HG03175 (cell line): Measurements from ENCODE around the gene PFDN1.
A peak's percentile ranks its signal among the peaks of the same experiment; 100 is the strongest.

Experiments used
- ATAC-seq: cut with Tn5 transposase; IDR thresholded peaks from one replicate; pipeline ENCODE4 v1.9.1; 2021; ENCODE audit warnings: mild to moderate bottlenecking, moderate library complexity; ENCODE audit not compliant: unreplicated experiment

Gene PFDN1

DNA sequence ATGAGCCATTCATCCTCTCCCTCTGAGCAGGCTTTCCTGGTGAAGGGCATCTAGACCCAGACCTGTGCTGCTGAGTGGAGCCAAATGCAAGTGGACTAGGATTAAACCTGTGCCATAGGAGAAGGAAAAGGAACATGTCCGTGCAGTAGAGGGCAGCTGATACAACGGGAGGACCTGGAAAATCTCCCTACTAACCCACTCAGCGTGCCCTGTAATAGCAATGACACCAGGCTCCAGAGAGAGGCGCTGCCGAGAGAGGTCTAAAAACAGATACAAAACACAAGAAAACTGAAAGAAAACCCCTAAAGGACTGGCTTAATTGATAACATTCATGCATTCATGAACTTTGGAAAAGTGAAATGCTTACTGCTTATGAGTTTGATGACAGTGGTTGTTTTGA, 60.8 kb downstream of the PFDN1 start:
- no peak for ATAC-seq

DNA sequence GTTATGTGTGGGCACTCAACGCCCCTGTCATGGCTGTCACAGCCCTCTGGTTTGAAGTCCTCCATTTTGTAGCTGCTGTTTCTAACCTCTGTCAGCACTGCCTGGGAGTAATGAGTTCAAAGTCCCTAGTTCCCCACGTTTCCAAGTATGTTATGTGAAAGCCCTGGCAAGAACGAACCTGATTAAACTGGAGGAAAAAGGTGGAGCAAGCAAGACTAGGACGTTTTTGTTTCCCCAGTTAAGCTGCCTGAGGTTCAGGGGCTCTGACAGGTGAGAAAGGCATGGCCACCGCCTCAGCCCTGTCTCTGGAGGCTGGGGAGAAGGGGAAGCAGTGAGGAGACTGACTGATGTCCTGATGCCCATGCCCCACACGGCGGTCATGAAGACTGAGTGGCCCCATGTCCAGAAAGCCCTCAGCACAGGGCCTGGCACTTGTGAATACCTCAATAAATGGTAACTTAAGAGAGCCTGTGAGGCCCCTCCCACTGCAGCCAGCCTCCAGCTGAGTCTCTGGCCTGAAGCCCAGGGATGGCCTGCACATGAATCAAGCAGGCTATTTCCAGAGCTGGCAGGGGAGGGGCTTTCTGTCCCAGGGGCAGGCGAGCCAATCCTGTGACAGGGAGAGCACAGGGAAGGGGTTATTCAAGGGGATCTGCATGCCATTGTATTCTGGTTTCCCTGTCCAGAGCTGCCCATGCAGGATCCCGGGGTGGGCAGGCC, 61.8 kb downstream of the PFDN1 start:
- ATAC-seq = no peak

- ATAC-seq = peak; percentile 65
Measured at GRCh38 chr5:140239939-140240700, 62.8 kb downstream of the PFDN1 start.

- ATAC-seq = no peak
Measured at GRCh38 chr5:140239461-140239860, 63.4 kb downstream of the PFDN1 start.

DNA sequence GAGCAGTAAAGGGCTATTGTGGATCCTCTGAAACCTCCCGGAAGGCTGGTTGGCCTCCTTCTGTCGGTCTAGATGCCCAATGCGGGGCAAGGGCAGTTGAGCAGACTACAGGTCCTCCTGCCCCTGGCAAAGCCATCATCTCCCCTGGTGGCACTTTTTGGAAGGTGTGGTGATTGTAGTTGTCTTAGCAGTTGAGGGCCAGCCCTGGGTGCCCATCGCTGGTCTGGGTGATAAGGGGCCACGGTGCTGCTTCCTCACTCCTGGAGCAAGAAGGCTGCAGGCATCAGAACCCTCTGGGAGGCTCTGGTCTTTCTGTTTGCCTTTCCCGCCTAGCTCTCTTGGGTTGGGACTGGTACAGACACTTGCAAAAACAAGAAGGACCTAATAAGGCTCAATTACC, 64.1 kb downstream of the PFDN1 start:
- ATAC-seq = no peak

- no peak for ATAC-seq
Measured at GRCh38 chr5:140236891-140237598, 65.9 kb downstream of the PFDN1 start.

GRCh38 chr5:140235791-140236551, 66.9 kb downstream of the PFDN1 start:
- ATAC-seq = no peak

DNA sequence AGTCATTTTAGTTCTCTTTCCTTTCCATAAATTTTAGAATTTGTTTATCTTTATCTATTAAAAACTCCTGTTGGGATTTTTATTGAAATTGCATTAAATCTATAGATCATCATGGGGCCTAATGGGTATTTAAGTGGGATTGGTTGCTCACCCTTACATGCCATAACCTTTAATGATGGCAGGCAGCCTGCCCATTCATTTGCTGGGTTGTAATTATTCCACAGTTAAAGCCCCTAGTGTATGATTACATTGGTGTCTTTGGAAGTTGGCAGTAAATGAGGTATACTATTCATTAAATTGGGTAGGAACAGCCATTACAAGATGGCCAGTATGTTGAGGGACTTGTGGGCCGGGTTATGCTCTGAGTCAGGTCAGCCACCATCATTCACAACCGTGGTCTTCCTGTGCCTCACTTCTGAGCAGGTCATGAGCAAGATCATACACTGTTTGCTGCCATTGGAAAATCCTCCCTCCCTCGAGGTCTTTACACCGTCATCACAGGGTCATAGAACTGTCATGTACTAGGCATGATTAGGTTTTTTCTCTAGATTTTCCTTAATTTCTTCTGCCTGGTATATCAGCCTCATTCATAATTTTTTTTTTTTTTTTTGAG, 68.4 kb downstream of the PFDN1 start:
- ATAC-seq = no peak

DNA sequence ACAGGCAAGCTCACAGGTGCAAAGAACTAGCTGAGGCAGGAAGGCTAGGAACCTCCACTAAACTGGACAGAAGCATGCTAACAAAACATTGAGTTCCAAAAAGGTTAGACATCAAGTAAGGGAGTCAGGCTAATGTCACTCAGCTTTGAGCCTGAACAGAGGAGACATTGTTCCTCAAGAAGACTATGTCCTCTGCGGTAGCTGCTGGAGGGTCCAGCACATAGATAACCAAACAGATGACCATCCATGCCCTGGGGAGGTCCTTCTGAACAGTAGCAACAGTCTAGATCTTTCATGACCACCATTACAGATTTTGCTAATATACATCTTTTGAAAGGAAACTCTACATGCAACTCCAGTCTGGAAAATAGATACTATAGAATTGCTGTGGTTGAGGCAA, 70.2 kb downstream of the PFDN1 start:
- ATAC-seq = no peak

- ATAC-seq = no peak
Measured at GRCh38 chr5:140230373-140230772, 72.5 kb downstream of the PFDN1 start.

DNA sequence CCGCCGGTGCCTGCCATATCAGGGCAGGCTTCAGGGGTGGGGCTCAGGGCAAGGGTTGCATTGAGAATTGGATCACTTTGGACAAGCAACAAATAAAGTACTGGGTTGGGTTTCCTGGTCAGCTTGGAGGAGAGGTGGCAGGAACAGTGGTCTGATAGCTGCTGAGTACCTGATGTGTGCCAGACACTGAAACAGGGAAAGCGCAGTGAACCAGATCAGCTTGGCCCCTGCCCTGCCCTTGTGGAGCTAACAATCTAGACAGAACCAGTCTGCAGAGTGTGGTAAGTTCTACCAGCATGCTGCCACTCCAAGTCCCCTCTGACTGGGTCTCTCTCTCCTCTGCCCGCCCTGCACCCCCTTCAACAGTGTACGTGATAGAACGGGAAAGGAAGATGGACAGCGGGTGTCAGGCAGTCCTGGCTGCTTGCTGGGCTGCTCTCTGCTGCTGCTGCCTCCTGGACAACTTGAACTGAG, 74.5 kb downstream of the PFDN1 start:
- ATAC-seq = no peak

- no peak for ATAC-seq
Measured at GRCh38 chr5:140227046-140227445, 75.9 kb downstream of the PFDN1 start.

DNA sequence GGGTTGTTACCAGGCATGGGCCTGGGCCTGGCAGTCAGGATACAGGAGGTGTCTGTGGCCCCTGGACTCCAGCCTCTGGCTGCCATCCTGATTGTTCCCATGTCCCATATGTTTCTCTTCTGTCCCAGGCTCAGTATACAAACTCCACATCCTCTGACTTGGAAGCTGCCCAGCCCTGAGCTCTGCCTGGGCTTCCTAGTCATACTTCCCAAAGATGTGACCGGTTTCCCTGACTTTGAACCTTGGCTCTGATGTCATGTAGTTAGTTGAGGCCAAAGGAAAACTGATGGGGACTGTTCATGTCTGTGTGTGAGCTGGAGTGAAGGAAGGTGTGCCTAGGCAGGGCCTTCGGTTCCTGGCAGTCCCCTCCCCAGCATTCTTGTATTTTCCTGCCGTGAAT, 77.5 kb downstream of the PFDN1 start:
- no peak for ATAC-seq

DNA sequence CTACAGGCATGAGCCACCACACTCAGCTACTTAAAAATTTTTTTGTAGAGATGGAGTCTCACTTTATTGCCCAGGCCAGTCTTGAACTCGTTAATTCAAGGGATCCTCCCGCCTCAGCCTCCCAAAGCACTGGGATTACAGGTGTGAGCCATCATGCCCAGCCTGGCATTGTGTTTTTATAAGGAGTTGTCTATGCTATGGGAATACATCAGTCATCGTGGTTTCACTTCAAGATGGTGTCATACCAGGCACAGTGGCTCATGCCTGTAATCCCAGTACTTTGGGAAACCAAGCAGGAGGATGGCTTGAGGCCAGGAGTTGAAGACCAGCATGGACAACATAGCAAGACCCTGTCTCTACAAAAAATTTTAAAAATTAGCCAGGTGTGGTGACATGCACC, 78.2 kb downstream of the PFDN1 start:
- ATAC-seq = no peak

DNA sequence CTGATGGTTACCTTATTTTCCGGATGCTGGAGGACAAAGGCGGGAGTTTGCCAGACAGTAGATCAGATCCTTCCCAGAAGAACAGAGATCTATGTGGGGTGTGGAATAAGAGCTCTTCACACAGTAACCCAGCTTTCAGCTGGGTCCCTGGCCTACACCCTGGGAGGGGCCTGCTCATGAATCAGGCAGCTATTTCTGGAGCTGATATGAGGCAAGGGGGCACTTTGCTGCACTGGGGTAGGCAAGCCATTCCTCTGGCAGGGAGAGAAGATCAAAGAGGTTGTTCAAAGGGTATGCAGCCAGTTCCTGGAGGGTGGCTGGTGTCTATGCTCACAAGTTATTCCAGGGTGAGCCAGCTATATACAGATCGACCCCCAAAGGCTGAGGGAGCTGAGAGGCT, 79.3 kb downstream of the PFDN1 start:
- ATAC-seq = no peak

- ATAC-seq = no peak
Measured at GRCh38 chr5:140222416-140222815, 80.5 kb downstream of the PFDN1 start.

DNA sequence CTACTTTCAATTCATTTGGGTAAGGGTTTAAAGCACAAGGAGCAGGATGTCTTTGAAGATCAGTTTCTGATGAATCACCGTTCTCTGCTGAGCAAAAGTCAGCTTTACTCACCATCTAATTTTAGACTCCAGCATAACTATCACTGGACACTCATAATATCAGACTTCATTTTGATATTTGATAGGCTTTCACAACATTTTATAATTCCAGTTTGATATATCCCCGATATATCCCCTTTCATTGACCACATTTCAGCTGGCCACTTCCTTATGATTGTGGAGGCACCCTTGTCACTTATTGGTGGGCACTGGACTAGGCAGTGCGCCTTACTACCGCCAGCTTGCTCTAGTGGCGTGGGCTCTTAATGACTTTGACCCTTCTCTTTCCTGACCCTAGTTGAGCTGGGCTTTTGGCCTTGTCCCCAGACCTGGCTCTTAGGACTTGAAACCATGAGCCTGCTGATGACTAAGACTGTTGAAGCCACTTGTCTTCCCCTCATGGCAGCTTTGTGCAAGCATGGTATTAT, 81.1 kb downstream of the PFDN1 start:
- ATAC-seq = no peak

GRCh38 chr5:140220698-140221064, 82.2 kb downstream of the PFDN1 start:
- no peak for ATAC-seq

DNA sequence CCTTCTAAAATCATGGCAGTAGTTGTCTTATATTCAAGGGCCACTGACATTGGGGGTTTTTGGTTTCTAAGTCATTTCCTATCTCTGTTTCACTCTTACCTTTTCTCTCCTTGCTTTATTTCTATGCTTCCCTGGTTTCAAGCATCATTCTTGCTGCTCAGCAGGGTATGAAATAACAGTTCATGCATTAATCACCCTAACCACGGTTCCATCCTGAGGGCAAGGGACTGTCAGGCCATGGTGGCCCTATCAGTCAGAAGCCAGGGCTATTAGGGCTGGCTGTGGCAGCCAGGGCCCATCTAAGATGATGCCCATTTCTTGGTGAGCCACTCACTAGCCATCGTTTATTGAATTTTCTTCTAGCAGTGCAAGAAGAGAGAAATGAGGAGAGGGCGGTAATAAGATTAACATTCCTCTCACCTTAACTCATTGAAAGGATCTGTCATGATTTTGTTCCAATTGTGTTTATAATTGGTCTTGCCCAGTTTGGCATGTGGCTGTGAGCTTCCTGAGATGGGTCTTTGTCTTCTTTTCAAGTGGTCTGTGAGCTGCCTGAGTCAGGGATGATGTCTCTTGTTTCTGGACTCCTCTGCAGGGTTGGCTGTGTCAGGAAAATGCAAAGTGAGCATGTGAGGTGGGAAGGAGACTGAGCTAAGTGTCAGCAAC, 82.7 kb downstream of the PFDN1 start:
- peak; percentile 47 for ATAC-seq
